Endodermal cell (in vitro differentiated cells): Measurements from ENCODE around the gene GFOD2. TPM values are rescaled to one million over a fixed set of nuclear protein-coding genes. Genes with fewer than 3 reads are reported as not detected.
A peak's percentile ranks its signal among the peaks of the same experiment; 100 is the strongest.

Experiments
- DNase-seq: peaks from one replicate; pipeline ENCODE4 v3.0.0-alpha.2; 2017
- H3K27ac ChIP-seq: 2 replicates; pipeline ENCODE4 v1.5.1; 2013; ENCODE audit warnings: mild to moderate bottlenecking, low read depth, low read length, moderate library complexity
- H3K27me3 ChIP-seq: 2 replicates; pipeline ENCODE4 v1.6.1; 2013; ENCODE audit warnings: mild to moderate bottlenecking, low read length, moderate library complexity; ENCODE audit not compliant: insufficient read depth, control insufficient read depth, poor library complexity, severe bottlenecking
- H3K36me3 ChIP-seq: 2 replicates; pipeline ENCODE4 v1.7.0; 2013; ENCODE audit warnings: mild to moderate bottlenecking, low read length, moderate library complexity; ENCODE audit not compliant: control insufficient read depth, insufficient read depth
- H3K4me1 ChIP-seq: one replicate; pipeline ENCODE4 v1.7.0; 2013; ENCODE audit warnings: low read length; ENCODE audit not compliant: control insufficient read depth, insufficient read depth
- H3K4me3 ChIP-seq: 2 replicates; pipeline ENCODE4 v1.5.1; 2013; ENCODE audit warnings: mild to moderate bottlenecking, low read length, moderate library complexity
- H3K9ac ChIP-seq: 2 replicates; pipeline ENCODE4 v1.6.1; 2013; ENCODE audit warnings: mild to moderate bottlenecking, low read length, moderate library complexity; ENCODE audit not compliant: poor library complexity, severe bottlenecking; ENCODE audit errors: extremely low read depth
- H3K9me3 ChIP-seq: 2 replicates; pipeline ENCODE4 v1.6.1; 2013; ENCODE audit warnings: mild to moderate bottlenecking, low read length, moderate library complexity; ENCODE audit not compliant: control insufficient read depth
- H3K27ac Mint-ChIP-seq: 2 replicates; pipeline ENCODE4 v1.8.0; 2020; ENCODE audit warnings: mixed read lengths
- H3K27me3 Mint-ChIP-seq: 2 replicates; pipeline ENCODE4 v1.8.0; 2021; ENCODE audit warnings: mild to moderate bottlenecking, mixed read lengths; ENCODE audit not compliant: insufficient read depth
- H3K36me3 Mint-ChIP-seq: 2 replicates; pipeline ENCODE4 v1.8.0; 2020; ENCODE audit warnings: low read depth, mixed read lengths
- H3K4me1 Mint-ChIP-seq: 2 replicates; pipeline ENCODE4 v1.8.0; 2020; ENCODE audit warnings: mixed read lengths
- H3K4me3 Mint-ChIP-seq: 2 replicates; pipeline ENCODE4 v1.8.0; 2020; ENCODE audit warnings: mild to moderate bottlenecking, moderate library complexity, mixed read lengths
- H3K9me3 Mint-ChIP-seq: 2 replicates; pipeline ENCODE4 v1.8.0; 2020; ENCODE audit warnings: mild to moderate bottlenecking, mixed read lengths
- CTCF ChIP-seq: fragments of 200-600 bp; sonication (generic); conservative IDR thresholded peaks from 2 replicates; pipeline ENCODE4 v1.5.0; 2021; ENCODE audit warnings: antibody characterized with exemption, mild to moderate bottlenecking
- WGBS, 2 experiments: methylation state at CpG; one replicate each; pipeline versions ENCODE4 v1.1.5 to v1.1.7; 2013; ENCODE audit warnings: missing lambda C conversion rate in 2 of 2, mixed read lengths in 1 of 2; ENCODE audit not compliant: insufficient coverage in 1 of 2, insufficient read length in 1 of 2; 5-methylcytosine and 5-hydroxymethylcytosine counted together
- total RNA-seq, 2 donors: library from RNA; stranded (reverse); fragmentation: NEBNext Ultra II Directional in 1 of 2; extraction: Animal tissue kit (Norgen Biotek cat#: 25700) in 1 of 2; gene quantifications; 2 replicates in 1 of 2; 3 replicates in 1 of 2; pipeline ENCODE4 v1.2.1, GENCODE V29; 2021

Gene GFOD2
- total RNA-seq, 2 donors from 2014 or later: 18.2 to 21.2 TPM

GRCh38 chr16:67664258-67664657 lies 54.9 kb downstream of the GFOD2 start:
- H3K36me3 ChIP-seq: peaks cover 11% of the 10 kb centered on the region
- peaks cover 5% of the 10 kb centered on the region for H3K4me1 ChIP-seq
- peak overlapping the region; percentile 20 for H3K27ac Mint-ChIP-seq
- no peak for DNase-seq
- H3K4me3 ChIP-seq: no peak overlapping the region
- H3K9me3 Mint-ChIP-seq: no peaks in the 10 kb centered on the region
- H3K4me1 Mint-ChIP-seq: peaks cover 9% of the 10 kb centered on the region
- no peak overlapping the region for H3K27ac ChIP-seq
- H3K27me3 ChIP-seq: no peaks in the 10 kb centered on the region
- H3K9me3 ChIP-seq: no peaks in the 10 kb centered on the region
- TF ChIP-seq CTCF: no peak
- peaks cover 13% of the 10 kb centered on the region for H3K36me3 Mint-ChIP-seq
- H3K27me3 Mint-ChIP-seq: peaks cover 6% of the 10 kb centered on the region
- 92 to 100% methylated on average over 4 of the region's 4 CpGs for WGBS, 2 experiments
- no peak overlapping the region for H3K4me3 Mint-ChIP-seq
- no peak overlapping the region for H3K9ac ChIP-seq

- Mint-ChIP-seq H3K36me3 (peaks cover 13% of the 10 kb centered on the region), H3K4me1 (peaks cover 9% of the 10 kb centered on the region), H3K27ac (peak overlapping the region; percentile 20), H3K27me3 (peaks cover 6% of the 10 kb centered on the region), H3K4me3 (no peak overlapping the region), H3K9me3 (no peaks in the 10 kb centered on the region)
- Histone ChIP-seq H3K4me3 (no peak overlapping the region), H3K36me3 (peaks cover 12% of the 10 kb centered on the region), H3K9me3 (no peaks in the 10 kb centered on the region), H3K9ac (no peak overlapping the region), H3K4me1 (peaks cover 8% of the 10 kb centered on the region), H3K27me3 (no peaks in the 10 kb centered on the region), H3K27ac (no peak overlapping the region)
- WGBS, 2 experiments: 95 to 98% methylated on average over 5 to 6 of the region's 6 CpGs
- TF ChIP-seq CTCF: peak; percentile 8
- DNase-seq: no peak
Observed at GRCh38 chr16:67663877-67664222, 55.3 kb downstream of the GFOD2 start.

- TF ChIP-seq CTCF: peak; percentile 69
- Mint-ChIP-seq H3K9me3 (no peaks in the 10 kb centered on the region), H3K4me1 (peaks cover 9% of the 10 kb centered on the region), H3K27me3 (peaks cover 6% of the 10 kb centered on the region), H3K36me3 (peaks cover 13% of the 10 kb centered on the region), H3K27ac (no peak overlapping the region), H3K4me3 (no peak overlapping the region)
- Histone ChIP-seq H3K9me3 (no peaks in the 10 kb centered on the region), H3K27ac (no peak overlapping the region), H3K4me1 (peaks cover 8% of the 10 kb centered on the region), H3K36me3 (peaks cover 17% of the 10 kb centered on the region), H3K4me3 (no peak overlapping the region), H3K9ac (no peak overlapping the region), H3K27me3 (no peaks in the 10 kb centered on the region)
- DNase-seq: peak; percentile 89
- 80 to 82% methylated on average over 15 to 25 of the region's 25 CpGs for WGBS, 2 experiments
Observed at GRCh38 chr16:67663151-67663876, 55.8 kb downstream of the GFOD2 start.
